MCF 10A (cell line): Measurements from ENCODE around the gene PALLD. TPM values are rescaled to one million over a fixed set of nuclear protein-coding genes. Genes with fewer than 3 reads are reported as not detected.
A peak's percentile ranks its signal among the peaks of the same experiment; 100 is the strongest.

Experiments
- BruUV-seq: library from RNA; stranded (reverse); fragments of 400-500 nt; replicated peaks from 2 replicates; lab custom pipeline; 2021; lab: Mats Ljungman, UMichigan
- CTCF ChIA-PET: fragments of 300-600 bp; sonication (Branson Sonifier 250); formaldehyde crosslinking; extraction: SDS; loops from one replicate; lab custom pipeline; 2021; ENCODE audit warnings: antibody characterized with exemption, inconsistent platforms; lab: Yijun Ruan, JAX
- POLR2A ChIA-PET: fragments of 300-600, 350-650 bp; sonication (Branson Sonifier 250); formaldehyde crosslinking; extraction: SDS; loops from one replicate; lab custom pipeline; 2020; ENCODE audit warnings: antibody characterized with exemption, inconsistent platforms; lab: Yijun Ruan, JAX
- DNase-seq: peaks from one replicate; pipeline ENCODE4 v3.0.0-alpha.2; 2018; ENCODE audit not compliant: unreplicated experiment
- H3K27ac Mint-ChIP-seq: one replicate; pipeline ENCODE4 v1.8.0; 2022; ENCODE audit warnings: mild to moderate bottlenecking, low read depth, mixed read lengths; ENCODE audit not compliant: unreplicated experiment
- H3K27me3 Mint-ChIP-seq: one replicate; pipeline ENCODE4 v1.8.0; 2022; ENCODE audit warnings: mixed read lengths; ENCODE audit not compliant: insufficient read depth, unreplicated experiment
- H3K36me3 Mint-ChIP-seq: one replicate; pipeline ENCODE4 v1.8.0; 2022; ENCODE audit warnings: mild to moderate bottlenecking, moderate library complexity, mixed read lengths; ENCODE audit not compliant: insufficient read depth, unreplicated experiment
- H3K4me1 Mint-ChIP-seq: one replicate; pipeline ENCODE4 v1.8.0; 2022; ENCODE audit warnings: mixed read lengths; ENCODE audit not compliant: insufficient read depth, unreplicated experiment
- H3K4me3 Mint-ChIP-seq: one replicate; pipeline ENCODE4 v1.8.0; 2022; ENCODE audit warnings: mild to moderate bottlenecking, moderate library complexity, mixed read lengths; ENCODE audit not compliant: unreplicated experiment
- H3K9me3 Mint-ChIP-seq: one replicate; pipeline ENCODE4 v1.8.0; 2022; ENCODE audit warnings: mixed read lengths; ENCODE audit not compliant: unreplicated experiment
- intact Hi-C: fragments of 100-400 bp; cut with micrococcal nuclease; formaldehyde crosslinking; loops from 2 replicates; pipeline ENCODE4 v1.14.1; 2022
- total RNA-seq: library from RNA; stranded (reverse); gene quantifications from 2 replicates; pipeline ENCODE4 v1.2.3, GENCODE V29; 2022
- TF ChIP-seq, protein P1 (sequence below): fragments of 200-600 bp; IDR thresholded peaks from one replicate; pipeline ENCODE4 v1.8.0; 2022; ENCODE audit warnings: antibody characterized with exemption, mild to moderate bottlenecking; ENCODE audit not compliant: unreplicated experiment

The PALLD gene
- total RNA-seq, 1 experiment from 2014 or later = 191 TPM

DNA sequence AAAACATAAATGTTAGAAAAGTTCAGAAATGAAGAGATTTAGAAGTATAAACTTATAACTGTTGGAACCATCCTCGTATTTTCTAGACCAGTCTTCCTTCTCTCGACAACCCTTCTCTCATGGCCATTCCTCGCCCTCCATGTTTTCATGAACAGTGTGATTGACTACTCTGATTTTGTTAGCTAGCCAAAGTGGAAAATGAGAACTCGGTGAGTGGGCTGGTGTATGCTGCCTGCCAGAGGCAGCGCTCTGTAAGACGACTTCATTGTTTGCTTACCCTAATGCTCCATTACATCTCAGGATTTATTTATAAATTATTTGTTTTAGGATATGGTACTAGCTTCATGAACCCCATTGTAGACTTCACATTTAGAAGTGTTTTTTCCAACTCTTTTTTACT is 360.2 kb downstream of the PALLD start:
- no peak for DNase-seq
- peaks cover 92% of the 10 kb centered on the region for H3K36me3 Mint-ChIP-seq
- no peak overlapping the region for H3K4me3 Mint-ChIP-seq
- no peaks in the 10 kb centered on the region for H3K27me3 Mint-ChIP-seq
- H3K27ac Mint-ChIP-seq = no peak overlapping the region
- no TSS peak for BruUV-seq
- ChIA-PET POLR2A (interaction anchor here (1.0 kb wide), 1 partner anchor 8 kb away, joined by 3 read pairs; no protein-coding TSS in a partner anchor), CTCF (interaction anchor here (0.8 to 1.0 kb wide), 3 partner anchors 9 to 343 kb away, joined by 3 to 4 read pairs (median 3); no protein-coding TSS in a partner anchor)
- intact Hi-C loops = no loop called here
- peaks cover 25% of the 10 kb centered on the region for H3K4me1 Mint-ChIP-seq
- H3K9me3 Mint-ChIP-seq = no peaks in the 10 kb centered on the region
- TF ChIP-seq, protein P1, sequence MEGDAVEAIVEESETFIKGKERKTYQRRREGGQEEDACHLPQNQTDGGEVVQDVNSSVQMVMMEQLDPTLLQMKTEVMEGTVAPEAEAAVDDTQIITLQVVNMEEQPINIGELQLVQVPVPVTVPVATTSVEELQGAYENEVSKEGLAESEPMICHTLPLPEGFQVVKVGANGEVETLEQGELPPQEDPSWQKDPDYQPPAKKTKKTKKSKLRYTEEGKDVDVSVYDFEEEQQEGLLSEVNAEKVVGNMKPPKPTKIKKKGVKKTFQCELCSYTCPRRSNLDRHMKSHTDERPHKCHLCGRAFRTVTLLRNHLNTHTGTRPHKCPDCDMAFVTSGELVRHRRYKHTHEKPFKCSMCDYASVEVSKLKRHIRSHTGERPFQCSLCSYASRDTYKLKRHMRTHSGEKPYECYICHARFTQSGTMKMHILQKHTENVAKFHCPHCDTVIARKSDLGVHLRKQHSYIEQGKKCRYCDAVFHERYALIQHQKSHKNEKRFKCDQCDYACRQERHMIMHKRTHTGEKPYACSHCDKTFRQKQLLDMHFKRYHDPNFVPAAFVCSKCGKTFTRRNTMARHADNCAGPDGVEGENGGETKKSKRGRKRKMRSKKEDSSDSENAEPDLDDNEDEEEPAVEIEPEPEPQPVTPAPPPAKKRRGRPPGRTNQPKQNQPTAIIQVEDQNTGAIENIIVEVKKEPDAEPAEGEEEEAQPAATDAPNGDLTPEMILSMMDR = no peak

DNA sequence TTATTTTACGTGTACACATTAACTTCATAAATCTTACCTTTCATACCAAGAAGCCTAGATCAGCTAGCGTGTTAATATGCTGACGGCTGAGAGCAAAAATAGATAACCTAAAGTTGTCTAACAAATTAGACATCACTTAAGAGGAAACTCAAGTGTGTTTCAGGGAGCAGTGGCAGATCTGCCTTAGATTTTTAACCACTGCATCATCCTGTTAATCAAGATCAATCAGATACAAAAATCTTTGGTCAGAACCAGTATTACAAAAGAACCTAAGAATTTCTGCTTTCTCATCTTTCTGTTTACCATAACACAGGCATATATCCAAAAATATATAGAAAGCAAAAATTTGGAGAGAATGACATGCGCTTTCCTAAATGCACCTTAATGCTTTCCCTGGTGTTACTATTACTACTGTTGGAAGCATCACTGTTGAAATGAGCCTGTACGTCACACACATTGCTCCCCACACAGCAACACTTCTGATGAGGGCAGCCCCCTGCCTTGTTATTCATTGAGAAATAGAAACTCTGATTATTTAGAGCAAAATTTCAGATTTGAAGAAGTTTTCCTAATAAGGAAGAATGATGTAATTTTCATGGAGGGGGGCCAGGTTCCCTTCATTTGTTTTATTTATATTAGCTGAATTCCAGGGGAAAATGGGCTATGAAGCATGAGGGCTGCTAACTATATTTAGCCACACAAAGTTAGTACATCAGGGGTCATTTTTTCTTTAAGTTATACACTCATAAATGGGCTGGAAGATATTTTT is 360.9 kb downstream of the PALLD start:
- Mint-ChIP-seq H3K36me3 (peaks cover 92% of the 10 kb centered on the region), H3K4me3 (no peak overlapping the region), H3K4me1 (peaks cover 29% of the 10 kb centered on the region), H3K27me3 (no peaks in the 10 kb centered on the region), H3K9me3 (no peaks in the 10 kb centered on the region), H3K27ac (no peak overlapping the region)
- intact Hi-C loops = no loop called here
- BruUV-seq = no TSS peak
- no peak for DNase-seq
- ChIA-PET POLR2A (interaction anchor here (1.0 kb wide), 1 partner anchor 7 kb away, joined by 3 read pairs; no protein-coding TSS in a partner anchor), CTCF (interaction anchor here (0.6 to 1.0 kb wide), 4 partner anchors 10 to 344 kb away, joined by 3 to 4 read pairs (median 3); no protein-coding TSS in a partner anchor)
- TF ChIP-seq, protein P1 = no peak

DNA sequence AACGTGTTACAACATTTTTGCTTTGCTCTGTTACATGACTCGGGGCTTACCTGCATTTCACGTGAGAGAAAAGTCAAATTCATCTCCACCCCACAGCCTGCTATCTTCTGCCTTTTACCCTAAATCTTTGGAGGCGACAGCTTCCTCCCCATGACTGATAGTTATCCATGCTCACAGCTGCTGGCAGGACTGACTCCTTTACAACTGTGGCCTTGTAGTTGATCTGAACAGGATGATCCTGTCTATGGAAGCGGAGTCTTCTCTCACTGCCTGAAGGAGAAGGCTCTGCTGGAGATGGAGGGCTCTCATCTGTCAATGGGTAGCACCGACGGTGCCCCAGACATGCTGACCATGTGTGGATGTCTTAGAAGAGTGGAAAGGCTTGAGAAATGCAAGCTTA is 362.2 kb downstream of the PALLD start:
- Mint-ChIP-seq H3K4me3 (no peak overlapping the region), H3K4me1 (peaks cover 22% of the 10 kb centered on the region), H3K27me3 (no peaks in the 10 kb centered on the region), H3K27ac (no peak overlapping the region), H3K9me3 (no peaks in the 10 kb centered on the region), H3K36me3 (peaks cover 92% of the 10 kb centered on the region)
- BruUV-seq = no TSS peak
- TF ChIP-seq, protein P1 = no peak
- CTCF ChIA-PET = interaction anchor here (1.0 to 1.3 kb wide), 2 partner anchors 58 to 274 kb away, joined by 3 to 4 read pairs; no protein-coding TSS in a partner anchor
- intact Hi-C loops = no loop called here
- POLR2A ChIA-PET = interaction anchor here (2.2 kb wide), 1 partner anchor 11 kb away, joined by 7 read pairs; no protein-coding TSS in a partner anchor
- DNase-seq = no peak

DNA sequence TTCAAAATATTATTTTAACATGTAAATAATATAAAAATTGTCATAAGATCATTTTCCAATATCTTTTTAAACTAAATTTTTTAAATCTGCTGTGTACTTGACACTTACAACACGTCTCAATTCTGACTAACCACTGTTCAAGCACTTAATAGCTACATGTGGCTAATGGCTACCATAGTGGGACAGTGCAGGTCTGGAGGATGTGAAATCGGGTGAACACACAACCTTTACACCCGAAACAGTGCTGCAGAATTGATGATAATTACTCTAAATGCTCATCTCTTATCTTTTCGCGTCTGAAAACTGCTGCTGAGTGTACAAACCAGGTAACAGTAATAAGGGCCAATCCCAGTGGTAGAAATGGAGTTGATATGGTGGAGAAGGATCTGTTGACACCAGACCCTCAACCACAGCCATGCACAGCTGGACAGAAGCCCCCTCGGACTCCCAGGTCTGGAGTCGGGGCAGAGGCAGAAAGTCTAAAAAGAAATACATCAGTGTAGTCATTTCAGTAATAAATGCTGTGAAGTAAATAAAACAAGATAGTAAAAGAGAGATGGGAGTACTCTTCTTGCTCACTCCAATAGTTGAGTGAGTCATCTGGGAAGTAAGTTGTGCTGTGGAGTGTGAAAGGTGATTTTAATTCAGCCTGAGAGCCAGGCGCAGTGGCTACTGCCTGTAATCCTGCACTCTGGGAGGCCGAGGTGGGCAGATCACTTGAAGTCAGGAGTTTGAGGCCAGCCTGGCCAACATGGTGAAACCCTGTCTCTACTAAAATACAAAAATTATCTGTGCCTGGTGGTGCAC is 363.2 kb downstream of the PALLD start:
- Mint-ChIP-seq H3K4me3 (no peak overlapping the region), H3K9me3 (no peaks in the 10 kb centered on the region), H3K27ac (peak overlapping the region; percentile 58), H3K4me1 (peaks cover 19% of the 10 kb centered on the region), H3K27me3 (no peaks in the 10 kb centered on the region), H3K36me3 (peaks cover 91% of the 10 kb centered on the region)
- no peak for DNase-seq
- intact Hi-C loops = no loop called here
- ChIA-PET POLR2A (interaction anchor here (0.5 to 2.2 kb wide), 3 partner anchors 9 to 544 kb away, joined by 4 to 7 read pairs (median 4); no protein-coding TSS in a partner anchor), CTCF (interaction anchor here (0.6 to 1.4 kb wide), 2 partner anchors 14 to 581 kb away, joined by 3 read pairs; no protein-coding TSS in a partner anchor)
- BruUV-seq = no TSS peak
- TF ChIP-seq, protein P1 = no peak
